Fibroblast of lung (primary cell): Measurements from ENCODE around the gene ARHGAP10. TPM values are rescaled to one million over a fixed set of nuclear protein-coding genes. Genes with fewer than 3 reads are reported as not detected.
A peak's percentile ranks its signal among the peaks of the same experiment; 100 is the strongest.

Experiments used
- DNase-seq, 2 donors: peaks; one replicate each; pipeline versions ENCODE4 v3.0.0 to v3.0.0-alpha.2; 2010; ENCODE audit warnings: low read depth in 2 of 2
- H2AFZ ChIP-seq: 2 replicates; pipeline ENCODE4 v1.5.1; 2012; ENCODE audit warnings: low read length, control low read depth, inconsistent platforms
- H3K27ac ChIP-seq: 2 replicates; pipeline ENCODE4 v1.5.1; 2011; ENCODE audit warnings: low read length, control low read depth; ENCODE audit not compliant: insufficient read depth
- H3K27me3 ChIP-seq: 2 replicates; pipeline ENCODE4 v1.5.1; 2011; ENCODE audit warnings: mild to moderate bottlenecking, low read length; ENCODE audit not compliant: control insufficient read depth, insufficient read depth
- H3K36me3 ChIP-seq: 2 replicates; pipeline ENCODE4 v1.5.1; 2011; ENCODE audit warnings: low read length; ENCODE audit not compliant: control insufficient read depth, insufficient read depth
- H3K4me1 ChIP-seq: 2 replicates; pipeline ENCODE4 v1.5.1; 2011; ENCODE audit warnings: low read length; ENCODE audit not compliant: control insufficient read depth, insufficient read depth; ENCODE audit errors: extremely low read depth
- H3K4me2 ChIP-seq: 2 replicates; pipeline ENCODE4 v1.5.1; 2011; ENCODE audit warnings: low read length, control low read depth; ENCODE audit not compliant: insufficient read depth; ENCODE audit errors: extremely low read depth
- H3K4me3 ChIP-seq, 4 experiments: fragments of 200-600 bp in 1 of 4; sonication (generic) in 1 of 4; replicated peaks in 1 of 4; 2 replicates each; pipeline ENCODE4 v1.5.1; 2011 to 2016; ENCODE audit warnings: low read length in 4 of 4, low read depth in 3 of 4, mild to moderate bottlenecking in 3 of 4, control low read depth in 2 of 4, inconsistent platforms in 1 of 4, mixed read lengths in 1 of 4; ENCODE audit not compliant: insufficient read depth in 1 of 4; ENCODE audit errors: control extremely low read depth in 1 of 4
- H3K79me2 ChIP-seq: 2 replicates; pipeline ENCODE4 v1.5.1; 2012; ENCODE audit warnings: mild to moderate bottlenecking, low read length, inconsistent platforms; ENCODE audit not compliant: control insufficient read depth, insufficient read depth
- H3K9ac ChIP-seq: 2 replicates; pipeline ENCODE4 v1.5.1; 2011; ENCODE audit warnings: mild to moderate bottlenecking, low read length, control low read depth; ENCODE audit not compliant: insufficient read depth
- H3K9me3 ChIP-seq: 2 replicates; pipeline ENCODE4 v1.5.1; 2012; ENCODE audit warnings: low read depth, low read length; ENCODE audit not compliant: control insufficient read depth, insufficient read depth
- H4K20me1 ChIP-seq: 2 replicates; pipeline ENCODE4 v1.5.1; 2011; ENCODE audit warnings: low read length; ENCODE audit not compliant: control insufficient read depth, insufficient read depth; ENCODE audit errors: extremely low read depth
- CTCF ChIP-seq, 2 donors: IDR thresholded peaks in 1 of 2; conservative IDR thresholded peaks in 1 of 2; 1 replicate in 1 of 2; 2 replicates in 1 of 2; pipeline ENCODE4 v1.5.1; 2011 to 2012; ENCODE audit warnings: low read length in 2 of 2, control low read depth in 1 of 2, inconsistent platforms in 1 of 2, low read depth in 1 of 2, mild to moderate bottlenecking in 1 of 2
- EZH2 ChIP-seq: IDR thresholded peaks from 2 replicates; pipeline ENCODE4 v1.5.1; 2012; ENCODE audit warnings: low read length, control low read depth, mild to moderate bottlenecking; ENCODE audit errors: missing control alignments
- polyA plus RNA-seq, 2 donors: library from polyadenylated mRNA; depleted of rRNA in 1 of 2; stranded (reverse) in 1 of 2; unstranded in 1 of 2; fragments of >200 nt; gene quantifications; 2 replicates each; pipeline ENCODE4 v1.2.1, GENCODE V29; 2011 to 2012; ENCODE audit warnings: missing spikeins in 1 of 2
- total RNA-seq: library from RNA; depleted of rRNA; stranded (reverse); fragments of >200 nt; gene quantifications from 2 replicates; pipeline ENCODE4 v1.2.1, GENCODE V29; 2014

Gene ARHGAP10
- total and polyA plus RNA-seq, 2 donors (not counting 1 experiment from before 2014, with no cell fraction given): 21.6 to 35.8 TPM

- H3K36me3 ChIP-seq: no peaks in the 10 kb centered on the region
- H3K79me2 ChIP-seq: peaks cover 10% of the 10 kb centered on the region
- no peak overlapping the region for H3K27ac ChIP-seq
- H3K27me3 ChIP-seq: no peaks in the 10 kb centered on the region
- H2AFZ ChIP-seq: no peak overlapping the region
- no peak overlapping the region for H3K4me3 ChIP-seq
- peak; percentile 36 to 78 for DNase-seq
- H3K9me3 ChIP-seq: no peaks in the 10 kb centered on the region
- H3K4me1 ChIP-seq: no peaks in the 10 kb centered on the region
- no peak overlapping the region for H3K4me2 ChIP-seq
- H4K20me1 ChIP-seq: no peaks in the 10 kb centered on the region
- TF ChIP-seq EZH2 (no peak), CTCF (conservative IDR thresholded peaks at IDR 0.05 in 1 of 2, IDR thresholded peaks at IDR 0.05 in 1 of 2; ENCODE audit: low read depth in 1 of 2, low read length in 2 of 2) (no peak)
- no peak overlapping the region for H3K9ac ChIP-seq
Measured at GRCh38 chr4:147981305-147981704, 249.4 kb downstream of the ARHGAP10 start.

GRCh38 chr4:147984065-147984777 lies 252.3 kb downstream of the ARHGAP10 start:
- H3K9ac ChIP-seq: no peak overlapping the region
- H3K27ac ChIP-seq: no peak overlapping the region
- no peak overlapping the region for H3K4me2 ChIP-seq
- no peaks in the 10 kb centered on the region for H3K9me3 ChIP-seq
- no peaks in the 10 kb centered on the region for H4K20me1 ChIP-seq
- no peak overlapping the region for H3K4me3 ChIP-seq
- no peaks in the 10 kb centered on the region for H3K4me1 ChIP-seq
- TF ChIP-seq CTCF (conservative IDR thresholded peaks at IDR 0.05 in 1 of 2, IDR thresholded peaks at IDR 0.05 in 1 of 2; ENCODE audit: low read depth in 1 of 2, low read length in 2 of 2) (peak; percentile 60 to 80), EZH2 (no peak)
- H3K27me3 ChIP-seq: no peaks in the 10 kb centered on the region
- no peaks in the 10 kb centered on the region for H3K36me3 ChIP-seq
- DNase-seq: peak; percentile 30 to 58
- peaks cover 6% of the 10 kb centered on the region for H3K79me2 ChIP-seq
- H2AFZ ChIP-seq: no peak overlapping the region

- no peaks in the 10 kb centered on the region for H3K27me3 ChIP-seq
- H3K9me3 ChIP-seq: no peaks in the 10 kb centered on the region
- H3K4me1 ChIP-seq: no peaks in the 10 kb centered on the region
- no peak overlapping the region for H3K4me3 ChIP-seq
- no peak overlapping the region for H3K27ac ChIP-seq
- H3K79me2 ChIP-seq: peaks cover 6% of the 10 kb centered on the region
- H4K20me1 ChIP-seq: no peaks in the 10 kb centered on the region
- no peaks in the 10 kb centered on the region for H3K36me3 ChIP-seq
- H3K9ac ChIP-seq: no peak overlapping the region
- H2AFZ ChIP-seq: no peak overlapping the region
- TF ChIP-seq EZH2: no peak
- no peak for TF ChIP-seq CTCF (conservative IDR thresholded peaks at IDR 0.05 in 1 of 2, IDR thresholded peaks at IDR 0.05 in 1 of 2; ENCODE audit: low read depth in 1 of 2, low read length in 2 of 2)
- DNase-seq: no peak
- H3K4me2 ChIP-seq: no peak overlapping the region
Measured at GRCh38 chr4:147984778-147985138, 252.9 kb downstream of the ARHGAP10 start.
